Chondrocyte (in vitro differentiated cells): ENCODE measurements around the gene PEPD. TPM values are rescaled to one million over a fixed set of nuclear protein-coding genes. Genes with fewer than 3 reads are reported as not detected.
A peak's percentile ranks its signal among the peaks of the same experiment; 100 is the strongest.

Source experiments
- DNase-seq: peaks from one replicate; pipeline ENCODE4 v3.0.0; 2021; ENCODE audit warnings: mixed read lengths, low spot score
- H3K27ac Mint-ChIP-seq: one replicate; pipeline ENCODE4 v1.8.0; 2021; ENCODE audit warnings: mild to moderate bottlenecking, moderate library complexity, mixed read lengths; ENCODE audit not compliant: unreplicated experiment
- H3K27me3 Mint-ChIP-seq: 2 replicates; pipeline ENCODE4 v1.8.0; 2021; ENCODE audit warnings: low read depth, mixed read lengths
- H3K36me3 Mint-ChIP-seq: 2 replicates; pipeline ENCODE4 v1.8.0; 2021; ENCODE audit warnings: low read depth, mixed read lengths
- H3K4me1 Mint-ChIP-seq: 2 replicates; pipeline ENCODE4 v1.8.0; 2021; ENCODE audit warnings: low read depth, mild to moderate bottlenecking, mixed read lengths
- H3K4me3 Mint-ChIP-seq: one replicate; pipeline ENCODE4 v1.8.0; 2021; ENCODE audit warnings: mild to moderate bottlenecking, moderate library complexity, mixed read lengths; ENCODE audit not compliant: unreplicated experiment
- H3K9me3 Mint-ChIP-seq: 2 replicates; pipeline ENCODE4 v1.8.0; 2021; ENCODE audit warnings: low read depth, mixed read lengths
- CTCF ChIP-seq: fragments of 200-600 bp; sonication (generic); IDR thresholded peaks from 2 replicates; pipeline ENCODE4 v1.5.0; 2021; ENCODE audit warnings: antibody characterized with exemption, mild to moderate bottlenecking, moderate library complexity
- total RNA-seq: library from RNA; stranded (reverse); gene quantifications from 3 replicates; pipeline ENCODE4 v1.2.1, GENCODE V29; 2021

Gene PEPD
- total RNA-seq, 1 donor from 2014 or later, result 55.6 TPM

- Mint-ChIP-seq H3K9me3 (no peaks in the 10 kb centered on the region), H3K36me3 (no peaks in the 10 kb centered on the region), H3K4me1 (no peaks in the 10 kb centered on the region), H3K4me3 (no peak overlapping the region), H3K27me3 (peaks cover 14% of the 10 kb centered on the region), H3K27ac (no peak overlapping the region)
- no peak for TF ChIP-seq CTCF
- no peak for DNase-seq
Measured at GRCh38 chr19:33561261-33561660, 39.7 kb upstream of the PEPD start.

- TF ChIP-seq CTCF, result no peak
Measured at GRCh38 chr19:33559996-33560395, 38.4 kb upstream of the PEPD start.

GRCh38 chr19:33558856-33559255 is 37.3 kb upstream of the PEPD start:
- Mint-ChIP-seq H3K9me3 (no peaks in the 10 kb centered on the region), H3K27ac (no peak overlapping the region), H3K36me3 (no peaks in the 10 kb centered on the region), H3K4me3 (no peak overlapping the region), H3K27me3 (peaks cover 14% of the 10 kb centered on the region), H3K4me1 (no peaks in the 10 kb centered on the region)
- TF ChIP-seq CTCF, result no peak
- DNase-seq, result peak; percentile 41

More at GRCh38 chr19:33559996-33560395, 38.4 kb upstream of the PEPD start:
- Mint-ChIP-seq H3K4me1 (no peaks in the 10 kb centered on the region), H3K9me3 (no peaks in the 10 kb centered on the region), H3K27me3 (peaks cover 14% of the 10 kb centered on the region), H3K36me3 (no peaks in the 10 kb centered on the region), H3K27ac (no peak overlapping the region), H3K4me3 (no peak overlapping the region)
- DNase-seq, result peak; percentile 71

GRCh38 chr19:33558151-33558550 is 36.6 kb upstream of the PEPD start:
- peak; percentile 17 for DNase-seq
- no peak overlapping the region for H3K4me3 Mint-ChIP-seq
- no peak overlapping the region for H3K27ac Mint-ChIP-seq
- peaks cover 14% of the 10 kb centered on the region for H3K27me3 Mint-ChIP-seq
- no peak for TF ChIP-seq CTCF
- no peaks in the 10 kb centered on the region for H3K4me1 Mint-ChIP-seq
- H3K36me3 Mint-ChIP-seq, result no peaks in the 10 kb centered on the region
- no peaks in the 10 kb centered on the region for H3K9me3 Mint-ChIP-seq

- Mint-ChIP-seq H3K4me3 (no peak overlapping the region), H3K27me3 (peaks cover 14% of the 10 kb centered on the region), H3K36me3 (no peaks in the 10 kb centered on the region), H3K27ac (no peak overlapping the region), H3K4me1 (no peaks in the 10 kb centered on the region), H3K9me3 (no peaks in the 10 kb centered on the region)
- no peak for TF ChIP-seq CTCF
- peak; percentile 53 for DNase-seq
Measured at GRCh38 chr19:33557720-33558119, 36.1 kb upstream of the PEPD start.
